Trophoblast cell (in vitro differentiated cells and primary cell): ENCODE results near the gene GRIN2C.

Experiments
- DNase-seq, 2 donors: peaks; one replicate each; pipeline ENCODE4 v3.0.0-alpha.2; 2016
- H2AFZ ChIP-seq: 2 replicates; pipeline ENCODE4 v1.6.1; 2013; ENCODE audit warnings: low read length, moderate library complexity, mild to moderate bottlenecking; ENCODE audit not compliant: insufficient read depth, poor library complexity
- H2AK5ac ChIP-seq: 2 replicates; pipeline ENCODE4 v1.6.1; 2013; ENCODE audit warnings: mild to moderate bottlenecking, low read length
- H2BK120ac ChIP-seq: 2 replicates; pipeline ENCODE4 v1.6.1; 2013; ENCODE audit warnings: low read length, mild to moderate bottlenecking, moderate library complexity; ENCODE audit not compliant: insufficient read depth, poor library complexity
- H2BK12ac ChIP-seq: 2 replicates; pipeline ENCODE4 v1.6.1; 2013; ENCODE audit warnings: mild to moderate bottlenecking, low read length, moderate library complexity
- H2BK5ac ChIP-seq: 2 replicates; pipeline ENCODE4 v1.6.1; 2013; ENCODE audit warnings: low read length, low read depth, moderate library complexity, mild to moderate bottlenecking; ENCODE audit not compliant: poor library complexity
- H3K14ac ChIP-seq: 2 replicates; pipeline ENCODE4 v1.6.1; 2013; ENCODE audit warnings: mild to moderate bottlenecking, low read length
- H3K18ac ChIP-seq: 2 replicates; pipeline ENCODE4 v1.6.1; 2013; ENCODE audit warnings: mild to moderate bottlenecking, low read length
- H3K23ac ChIP-seq: 2 replicates; pipeline ENCODE4 v1.6.1; 2013; ENCODE audit warnings: low read length
- H3K27ac ChIP-seq: 2 replicates; pipeline ENCODE4 v1.5.1; 2013; ENCODE audit warnings: low read depth, mild to moderate bottlenecking, inconsistent platforms, low read length, moderate library complexity
- H3K27me3 ChIP-seq: 2 replicates; pipeline ENCODE4 v1.6.1; 2013; ENCODE audit warnings: inconsistent platforms, mild to moderate bottlenecking, low read length, moderate library complexity; ENCODE audit not compliant: insufficient read depth
- H3K36me3 ChIP-seq, 2 experiments: 1 replicate in 1 of 2; 2 replicates in 1 of 2; pipeline ENCODE4 v1.6.1; 2013; ENCODE audit warnings: low read length in 2 of 2, mild to moderate bottlenecking in 2 of 2, moderate library complexity in 1 of 2; ENCODE audit not compliant: insufficient read depth in 2 of 2, control insufficient read depth in 1 of 2
- H3K4ac ChIP-seq: 2 replicates; pipeline ENCODE4 v1.6.1; 2013; ENCODE audit warnings: low read depth, mild to moderate bottlenecking, low read length, moderate library complexity
- H3K4me1 ChIP-seq, 2 experiments: 1 replicate in 1 of 2; 2 replicates in 1 of 2; pipeline ENCODE4 v1.6.1; 2013; ENCODE audit warnings: low read length in 2 of 2, mild to moderate bottlenecking in 2 of 2, moderate library complexity in 1 of 2; ENCODE audit not compliant: insufficient read depth in 2 of 2, control insufficient read depth in 1 of 2
- H3K4me2 ChIP-seq: 2 replicates; pipeline ENCODE4 v1.6.1; 2013; ENCODE audit warnings: inconsistent platforms, mild to moderate bottlenecking, low read length, moderate library complexity
- H3K4me3 ChIP-seq: 2 replicates; pipeline ENCODE4 v1.5.1; 2013; ENCODE audit warnings: mild to moderate bottlenecking, low read depth, low read length, inconsistent platforms
- H3K79me1 ChIP-seq: one replicate; pipeline ENCODE4 v1.6.1; 2013; ENCODE audit warnings: low read length
- H3K79me2 ChIP-seq: 2 replicates; pipeline ENCODE4 v1.6.1; 2013; ENCODE audit warnings: low read length, mild to moderate bottlenecking; ENCODE audit not compliant: control insufficient read depth, insufficient read depth, poor library complexity
- H3K9ac ChIP-seq: 2 replicates; pipeline ENCODE4 v1.6.1; 2013; ENCODE audit warnings: mild to moderate bottlenecking, low read length
- H3K9me3 ChIP-seq: 2 replicates; pipeline ENCODE4 v1.6.1; 2013; ENCODE audit warnings: low read depth, mild to moderate bottlenecking, control low read depth, inconsistent platforms, low read length; ENCODE audit not compliant: insufficient read depth
- H4K12ac ChIP-seq: 2 replicates; pipeline ENCODE4 v1.6.1; 2013; ENCODE audit warnings: low read depth, mild to moderate bottlenecking, low read length, moderate library complexity
- H4K8ac ChIP-seq: 2 replicates; pipeline ENCODE4 v1.6.1; 2013; ENCODE audit warnings: low read depth, mild to moderate bottlenecking, low read length, moderate library complexity
- H4K91ac ChIP-seq: one replicate; pipeline ENCODE4 v1.6.1; 2013; ENCODE audit warnings: low read depth, mild to moderate bottlenecking, low read length, moderate library complexity
- WGBS: extraction: QIAGEN DNeasy Blood & Tissue Kit; methylation state at CpG from one replicate; pipeline ENCODE4 v1.1.7; 2013; ENCODE audit warnings: missing lambda C conversion rate; ENCODE audit not compliant: insufficient read length, insufficient coverage; ENCODE audit errors: extremely low coverage; 5-methylcytosine and 5-hydroxymethylcytosine counted together

The GRIN2C gene

DNA sequence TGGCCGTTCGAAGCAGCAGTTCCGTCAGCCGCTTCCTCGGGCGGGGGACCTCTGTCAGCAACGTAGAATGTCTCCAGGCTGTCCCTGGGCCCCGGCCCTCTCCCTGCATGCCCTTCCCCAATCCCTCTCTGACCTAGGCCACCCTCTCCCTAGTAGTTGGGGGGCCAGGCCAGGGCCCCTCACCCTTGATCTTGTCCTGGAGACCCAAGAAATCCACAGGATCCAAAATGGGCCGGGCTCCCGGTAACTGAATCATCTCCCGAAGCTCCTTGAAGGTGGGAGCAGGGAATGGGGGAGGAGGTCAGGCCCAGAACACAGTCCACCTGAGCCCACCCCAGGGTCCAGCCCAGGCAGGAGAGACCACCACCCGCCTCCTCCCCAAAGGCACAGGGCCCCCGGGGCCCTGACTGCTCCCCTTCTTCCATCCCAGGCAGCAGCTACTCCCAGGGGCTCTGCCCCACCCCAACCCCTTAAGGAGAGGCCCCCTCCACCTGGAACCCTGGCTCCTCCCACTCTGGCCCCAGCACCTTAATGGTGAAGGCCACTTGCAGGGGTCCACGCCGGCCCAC lies 4.7 kb upstream of the GRIN2C start:
- no peak overlapping the region for H4K12ac ChIP-seq
- no peak overlapping the region for H3K27ac ChIP-seq
- H4K91ac ChIP-seq = no peak overlapping the region
- no peak overlapping the region for H2BK5ac ChIP-seq
- H2BK120ac ChIP-seq = no peak overlapping the region
- WGBS = no CpG with 5 or more reads among the region's 15 CpGs
- H3K9me3 ChIP-seq = peaks cover 4% of the 10 kb centered on the region
- no peak overlapping the region for H3K14ac ChIP-seq
- H3K36me3 ChIP-seq = peaks cover 5 to 7% of the 10 kb centered on the region in 2 experiments
- no peak for DNase-seq
- no peak overlapping the region for H3K23ac ChIP-seq
- no peak overlapping the region for H4K8ac ChIP-seq
- H3K4me2 ChIP-seq = no peak overlapping the region
- no peaks in the 10 kb centered on the region for H3K79me2 ChIP-seq
- H3K4me1 ChIP-seq = peaks cover 2 to 5% of the 10 kb centered on the region in 2 experiments
- no peaks in the 10 kb centered on the region for H3K79me1 ChIP-seq
- no peak overlapping the region for H3K4ac ChIP-seq
- peaks cover 24% of the 10 kb centered on the region for H3K27me3 ChIP-seq
- H2AFZ ChIP-seq = no peak overlapping the region
- H2AK5ac ChIP-seq = no peak overlapping the region
- H3K9ac ChIP-seq = no peak overlapping the region
- H3K4me3 ChIP-seq = no peak overlapping the region
- no peak overlapping the region for H3K18ac ChIP-seq
- no peak overlapping the region for H2BK12ac ChIP-seq

DNA sequence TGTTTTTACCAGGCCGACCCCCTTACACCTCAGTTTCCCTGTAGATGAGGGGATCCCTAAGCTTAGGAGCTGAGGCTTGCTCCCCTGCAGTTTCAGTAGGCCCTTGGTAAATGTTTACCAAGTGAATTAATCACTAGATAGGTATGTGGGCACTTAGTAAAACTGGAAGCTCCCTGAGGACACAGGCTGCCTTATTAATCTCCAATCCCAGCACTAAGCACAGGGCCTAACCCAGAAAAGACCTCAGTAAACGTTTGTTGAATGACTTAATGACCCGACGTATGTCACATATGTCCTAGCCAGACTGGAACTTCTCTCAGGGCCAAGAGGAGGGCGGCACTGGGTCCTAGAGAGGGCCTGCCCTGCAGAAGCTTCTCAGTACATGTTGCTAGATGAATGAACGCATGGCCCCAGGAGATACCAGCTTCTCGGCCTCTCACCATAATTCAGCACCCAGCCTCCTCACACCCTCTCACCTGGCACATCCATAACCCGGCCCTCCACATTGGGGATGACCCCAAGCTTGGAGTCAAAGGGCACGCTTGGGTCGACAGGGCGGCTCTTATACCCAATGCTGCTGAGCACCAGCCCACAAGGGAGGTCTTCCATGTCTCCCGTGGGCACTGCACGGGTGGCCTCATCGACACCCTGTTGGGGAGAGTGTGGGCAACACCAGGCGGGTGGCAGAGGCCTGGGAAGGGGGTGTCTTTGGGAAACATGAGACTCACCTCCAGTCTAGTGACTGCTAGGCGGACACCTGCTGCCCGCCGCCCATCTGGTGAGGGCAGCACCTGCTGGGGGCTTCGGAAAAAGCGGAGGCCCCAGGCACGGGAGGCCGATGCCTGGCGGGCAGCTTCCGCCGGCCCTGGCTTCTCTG lies 4.0 kb upstream of the GRIN2C start:
- Histone ChIP-seq H4K8ac (no peak overlapping the region), H3K14ac (no peak overlapping the region), H2BK5ac (no peak overlapping the region), H2BK12ac (no peak overlapping the region), H3K23ac (no peak overlapping the region), H3K18ac (no peak overlapping the region), H2BK120ac (no peak overlapping the region), H3K36me3 (peaks cover 5 to 7% of the 10 kb centered on the region in 2 experiments), H2AK5ac (no peak overlapping the region), H3K79me1 (no peaks in the 10 kb centered on the region), H4K12ac (no peak overlapping the region), H3K27ac (no peak overlapping the region), H3K9ac (no peak overlapping the region), H3K4me2 (no peak overlapping the region), H3K79me2 (no peaks in the 10 kb centered on the region), H3K4me1 (peaks cover 2 to 5% of the 10 kb centered on the region in 2 experiments), H3K27me3 (peaks cover 31% of the 10 kb centered on the region), H4K91ac (no peak overlapping the region), H2AFZ (no peak overlapping the region), H3K4me3 (no peak overlapping the region), H3K4ac (no peak overlapping the region), H3K9me3 (peaks cover 4% of the 10 kb centered on the region)
- no CpG with 5 or more reads among the region's 25 CpGs for WGBS
- no peak for DNase-seq

DNA sequence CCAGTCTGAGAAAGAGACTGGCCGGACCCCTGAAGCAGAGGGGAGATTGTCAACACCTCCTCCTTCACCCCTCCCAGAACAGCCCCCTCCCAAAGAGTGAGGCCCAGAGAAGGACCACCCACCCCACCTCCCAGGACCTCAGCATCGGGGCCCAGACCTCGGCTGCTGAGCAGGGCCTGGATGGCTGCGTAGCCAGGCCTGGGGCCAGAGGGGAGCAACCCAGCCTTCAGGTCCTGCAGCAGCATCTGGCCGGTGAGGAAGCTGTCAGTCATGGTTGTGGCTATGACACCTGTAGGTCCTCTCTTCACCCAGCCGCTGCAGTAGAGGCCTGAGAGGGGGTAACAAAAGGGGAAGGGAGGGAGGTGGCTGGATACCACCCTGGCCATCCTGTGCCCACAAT lies 3.2 kb upstream of the GRIN2C start:
- Histone ChIP-seq H3K4me2 (no peak overlapping the region), H3K23ac (no peak overlapping the region), H4K8ac (no peak overlapping the region), H3K36me3 (peaks cover 5 to 7% of the 10 kb centered on the region in 2 experiments), H2AK5ac (no peak overlapping the region), H3K18ac (no peak overlapping the region), H2AFZ (no peak overlapping the region), H4K12ac (no peak overlapping the region), H3K27ac (no peak overlapping the region), H3K79me1 (no peaks in the 10 kb centered on the region), H3K9ac (no peak overlapping the region), H3K4me3 (no peak overlapping the region), H3K9me3 (peaks cover 4% of the 10 kb centered on the region), H2BK12ac (no peak overlapping the region), H3K79me2 (no peaks in the 10 kb centered on the region), H3K14ac (no peak overlapping the region), H3K27me3 (peaks cover 35% of the 10 kb centered on the region), H3K4ac (no peak overlapping the region), H3K4me1 (peaks cover 2 to 5% of the 10 kb centered on the region in 2 experiments), H2BK120ac (no peak overlapping the region), H2BK5ac (no peak overlapping the region), H4K91ac (no peak overlapping the region)
- WGBS = no CpG with 5 or more reads among the region's 6 CpGs
- DNase-seq = no peak

DNA sequence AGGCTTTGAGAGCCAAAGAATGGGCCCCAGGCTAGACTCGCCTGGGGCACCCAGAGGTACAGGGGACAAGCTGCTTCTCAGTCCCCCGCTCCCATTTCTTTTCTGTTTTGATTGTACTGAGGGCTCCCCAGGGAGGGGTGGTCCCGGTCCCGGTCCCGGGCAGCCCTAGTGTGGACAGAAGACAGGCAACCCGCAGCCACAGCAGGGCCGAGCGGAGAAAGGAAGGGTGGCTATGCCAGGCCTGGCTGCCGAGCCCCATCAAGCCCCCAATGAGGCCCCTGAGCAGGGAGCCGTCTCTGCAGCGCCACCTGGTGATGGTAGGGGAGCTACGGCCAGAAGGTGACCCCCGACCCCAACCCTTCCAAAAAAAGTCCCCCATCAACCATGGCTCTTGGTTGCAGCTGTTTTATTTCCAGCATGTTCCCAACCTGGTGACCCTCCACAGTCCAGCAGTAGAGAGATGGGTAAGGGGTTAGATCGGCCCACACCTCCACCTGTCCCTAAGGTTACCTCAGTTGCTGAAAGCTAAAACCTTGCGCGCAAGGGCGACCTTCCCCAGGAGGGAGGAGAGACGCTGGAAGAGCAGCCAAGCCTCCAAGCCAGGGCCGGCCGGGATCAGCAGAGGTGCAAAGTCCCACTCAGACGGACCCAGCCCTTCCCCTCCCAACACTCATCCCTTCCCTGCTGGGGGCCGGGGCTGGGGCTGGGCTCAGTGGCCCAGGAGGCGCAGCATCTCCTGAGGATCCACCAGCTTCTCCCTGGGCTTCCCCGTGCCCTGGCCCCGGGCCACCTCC lies 2.6 kb upstream of the GRIN2C start:
- H3K9me3 ChIP-seq = peaks cover 6% of the 10 kb centered on the region
- H3K14ac ChIP-seq = no peak overlapping the region
- WGBS = no CpG with 5 or more reads among the region's 25 CpGs
- H3K9ac ChIP-seq = no peak overlapping the region
- no peak overlapping the region for H3K4me3 ChIP-seq
- H3K23ac ChIP-seq = no peak overlapping the region
- H3K79me2 ChIP-seq = no peaks in the 10 kb centered on the region
- H3K4ac ChIP-seq = no peak overlapping the region
- H3K4me1 ChIP-seq = peaks cover 2 to 5% of the 10 kb centered on the region in 2 experiments
- peak overlapping the region; percentile 11 for H3K4me2 ChIP-seq
- no peak overlapping the region for H2AFZ ChIP-seq
- no peak overlapping the region for H2AK5ac ChIP-seq
- no peak overlapping the region for H4K8ac ChIP-seq
- H2BK120ac ChIP-seq = no peak overlapping the region
- no peak overlapping the region for H4K91ac ChIP-seq
- no peak overlapping the region for H2BK12ac ChIP-seq
- DNase-seq = peak in 1 of 2 donors; percentile 41
- no peak overlapping the region for H2BK5ac ChIP-seq
- H3K27ac ChIP-seq = no peak overlapping the region
- H4K12ac ChIP-seq = no peak overlapping the region
- no peaks in the 10 kb centered on the region for H3K79me1 ChIP-seq
- H3K27me3 ChIP-seq = peaks cover 39% of the 10 kb centered on the region
- H3K18ac ChIP-seq = no peak overlapping the region
- H3K36me3 ChIP-seq = peaks cover 5 to 7% of the 10 kb centered on the region in 2 experiments
